Panc1 (cell line): Measurements from ENCODE around the gene REC114. TPM values are rescaled to one million over a fixed set of nuclear protein-coding genes. Genes with fewer than 3 reads are reported as not detected.

Source experiments
- ATAC-seq: fragments of 200-7000 bp; cut with Tn5 transposase; 2 replicates; pipeline ENCODE4 v1.9.1; 2020; ENCODE audit warnings: mild to moderate bottlenecking, moderate library complexity
- BruUV-seq: library from RNA; stranded (reverse); fragments of 400-500 nt; replicated peaks from 2 replicates; lab custom pipeline; 2021; lab: Mats Ljungman, UMichigan
- CTCF ChIA-PET: fragments of 300-600 bp; sonication (Branson Sonifier 250); formaldehyde crosslinking; loops from one replicate; lab custom pipeline; 2022; ENCODE audit warnings: antibody characterized with exemption; lab: Charles Lee
- POLR2A ChIA-PET: fragments of 300-600 bp; sonication (Branson Sonifier 250); formaldehyde crosslinking; loops from one replicate; lab custom pipeline; 2022; ENCODE audit warnings: antibody characterized with exemption; lab: Charles Lee
- DNase-seq: peaks from one replicate; pipeline ENCODE4 v3.0.0-alpha.2; 2010; ENCODE audit warnings: low read depth, low spot score
- H3K27ac ChIP-seq: 2 replicates; pipeline ENCODE4 v1.5.1; 2011; ENCODE audit warnings: mild to moderate bottlenecking, low read length, inconsistent platforms
- H3K27me3 ChIP-seq: fragments of 200-500 bp; sonication (Bioruptor generic); 2 replicates; pipeline ENCODE4 v1.6.0; 2014; ENCODE audit warnings: low read length, inconsistent platforms; ENCODE audit not compliant: control insufficient read depth, insufficient read depth
- H3K36me3 ChIP-seq: fragments of 200-500 bp; sonication (Bioruptor generic); 2 replicates; pipeline ENCODE4 v1.5.1; 2014; ENCODE audit warnings: inconsistent platforms, mild to moderate bottlenecking, low read length, moderate library complexity; ENCODE audit not compliant: control insufficient read depth, insufficient read depth
- H3K4me1 ChIP-seq: 2 replicates; pipeline ENCODE4 v1.5.1; 2011; ENCODE audit warnings: inconsistent platforms, mild to moderate bottlenecking, low read length, moderate library complexity; ENCODE audit not compliant: control insufficient read depth, insufficient read depth
- H3K4me3 ChIP-seq, 2 experiments: 2 replicates each; pipeline ENCODE4 v1.5.1; 2011 to 2012; ENCODE audit warnings: low read depth in 2 of 2, low read length in 2 of 2, mild to moderate bottlenecking in 2 of 2, inconsistent platforms in 1 of 2, moderate library complexity in 1 of 2
- H3K9me3 ChIP-seq: fragments of 200-500 bp; sonication (Bioruptor generic); 2 replicates; pipeline ENCODE4 v1.5.1; 2014; ENCODE audit warnings: low read depth, mild to moderate bottlenecking, inconsistent platforms, low read length, moderate library complexity; ENCODE audit not compliant: control insufficient read depth, insufficient read depth
- CTCF ChIP-seq: fragments of 450-650 bp; IDR thresholded peaks from 2 replicates; pipeline ENCODE4 v1.5.1; 2017; ENCODE audit warnings: mild to moderate bottlenecking
- POLR2AphosphoS5 ChIP-seq: IDR thresholded peaks from 2 replicates; pipeline ENCODE4 v1.6.1; 2012; ENCODE audit warnings: mild to moderate bottlenecking, low read depth, low read length, moderate library complexity
- REST ChIP-seq, 2 experiments: IDR thresholded peaks; 2 replicates each; pipeline ENCODE4 v1.6.1; 2011 to 2012; ENCODE audit warnings: low read depth in 2 of 2, control low read depth in 1 of 2, low read length in 1 of 2, mild to moderate bottlenecking in 1 of 2, moderate library complexity in 1 of 2; ENCODE audit not compliant: insufficient read depth in 1 of 2
- SIN3A ChIP-seq: IDR thresholded peaks from 2 replicates; pipeline ENCODE4 v1.6.1; 2012; ENCODE audit warnings: low read depth, mild to moderate bottlenecking, low read length, moderate library complexity, borderline replicate concordance; ENCODE audit not compliant: insufficient read depth
- TCF7L2 ChIP-seq: IDR thresholded peaks from 2 replicates; pipeline ENCODE4 v1.6.1; 2011; ENCODE audit warnings: mild to moderate bottlenecking, low read depth, low read length, inconsistent platforms
- in situ Hi-C: cut with HindIII; loops from 2 replicates; pipeline ENCODE4 v1.10.0; 2016; ENCODE audit warnings: low sequenced_read_pairs, low pct_unique_long_range_greater_than_20kb
- intact Hi-C: fragments of 100-400 bp; cut with micrococcal nuclease; formaldehyde crosslinking; loops from one replicate; pipeline ENCODE4 v1.10.0; 2022; ENCODE audit not compliant: unreplicated experiment
- total RNA-seq: library from RNA; stranded (reverse); gene quantifications from one replicate; pipeline ENCODE4 v1.2.1, GENCODE V29; 2021; ENCODE audit not compliant: unreplicated experiment

Gene REC114
- total RNA-seq, 1 experiment from 2014 or later: not detected

GRCh38 chr15:73493922-73494321 is 51.0 kb downstream of the REC114 start:
- H3K4me3 ChIP-seq: no peak overlapping the region
- no peaks in the 10 kb centered on the region for H3K36me3 ChIP-seq
- CTCF ChIA-PET: no interaction called here
- in situ Hi-C loops: no loop called here
- intact Hi-C loops: no loop called here
- POLR2A ChIA-PET: no interaction called here
- no peaks in the 10 kb centered on the region for H3K9me3 ChIP-seq
- H3K27me3 ChIP-seq: peaks cover 19% of the 10 kb centered on the region
- no TSS peak for BruUV-seq
- TF ChIP-seq TCF7L2: no peak
- H3K27ac ChIP-seq: no peak overlapping the region
- H3K4me1 ChIP-seq: no peaks in the 10 kb centered on the region
- DNase-seq (no peak), ATAC-seq (no peak)

- ATAC-seq: no peak
- POLR2A ChIA-PET: interaction anchor here (0.7 kb wide), 1 partner anchor 244 kb away, joined by 8 read pairs; no protein-coding TSS in a partner anchor
- no peak for DNase-seq
- Histone ChIP-seq H3K9me3 (no peaks in the 10 kb centered on the region), H3K27me3 (peaks cover 24% of the 10 kb centered on the region), H3K4me3 (no peak overlapping the region), H3K27ac (no peak overlapping the region), H3K36me3 (no peaks in the 10 kb centered on the region), H3K4me1 (no peaks in the 10 kb centered on the region)
- no peak for TF ChIP-seq SIN3A
- no peak for TF ChIP-seq REST (IDR thresholded peaks at IDR 0.05; ENCODE audit: insufficient read depth in 1 of 2, low read depth in 2 of 2, low read length in 1 of 2)
- no peak for TF ChIP-seq POLR2AphosphoS5
- no peak for TF ChIP-seq CTCF
- TF ChIP-seq TCF7L2: no peak
- no TSS peak for BruUV-seq
- CTCF ChIA-PET: no interaction called here
- intact Hi-C loops (no loop called here), in situ Hi-C loops (no loop called here)
Observed at GRCh38 chr15:73495181-73495580, 52.2 kb downstream of the REC114 start.

GRCh38 chr15:73500696-73501095 is 57.7 kb downstream of the REC114 start:
- in situ Hi-C loops: no loop called here
- Histone ChIP-seq H3K36me3 (no peaks in the 10 kb centered on the region), H3K27ac (no peak overlapping the region), H3K27me3 (peaks cover 13% of the 10 kb centered on the region), H3K4me1 (no peaks in the 10 kb centered on the region), H3K4me3 (no peak overlapping the region), H3K9me3 (no peaks in the 10 kb centered on the region)
- ATAC-seq: no peak
- intact Hi-C loops: no loop called here
- POLR2A ChIA-PET: no interaction called here
- CTCF ChIA-PET: no interaction called here
- no peak for DNase-seq
- TF ChIP-seq POLR2AphosphoS5 (no peak), SIN3A (no peak), REST (IDR thresholded peaks at IDR 0.05; ENCODE audit: insufficient read depth in 1 of 2, low read depth in 2 of 2, low read length in 1 of 2) (no peak), TCF7L2 (no peak), CTCF (no peak)
- no TSS peak for BruUV-seq
